Naive B cell (primary cell): Measurements from ENCODE around the gene OPA3. TPM values are rescaled to one million over a fixed set of nuclear protein-coding genes. Genes with fewer than 3 reads are reported as not detected.

Experiments
- ATAC-seq, 2 donors: fragments of 150-1000 bp; cut with Tn5 transposase; 2 replicates each; pipeline ENCODE4 v1.10.0; 2021; ENCODE audit warnings: low read depth in 2 of 2, mild to moderate bottlenecking in 2 of 2, moderate library complexity in 2 of 2
- DNase-seq: peaks from one replicate; pipeline ENCODE4 v3.0.0; 2022
- H3K27ac Mint-ChIP-seq, 6 donors: one replicate each; pipeline ENCODE4 v1.8.0; 2020 to 2022; ENCODE audit warnings: mild to moderate bottlenecking in 6 of 6, mixed read lengths in 6 of 6, moderate library complexity in 5 of 6, inconsistent platforms in 2 of 6
- H3K27me3 Mint-ChIP-seq, 3 donors: one replicate each; pipeline ENCODE4 v1.8.0; 2021 to 2022; ENCODE audit warnings: mixed read lengths in 3 of 3, mild to moderate bottlenecking in 1 of 3
- H3K36me3 Mint-ChIP-seq, 2 donors: one replicate each; pipeline ENCODE4 v1.8.0; 2020 to 2022; ENCODE audit warnings: mixed read lengths in 2 of 2, inconsistent platforms in 1 of 2, mild to moderate bottlenecking in 1 of 2
- H3K4me1 Mint-ChIP-seq, 3 donors: one replicate each; pipeline ENCODE4 v1.8.0; 2020 to 2022; ENCODE audit warnings: mixed read lengths in 3 of 3, inconsistent platforms in 1 of 3, mild to moderate bottlenecking in 1 of 3, moderate library complexity in 1 of 3
- H3K4me3 Mint-ChIP-seq, 8 donors: one replicate each; pipeline ENCODE4 v1.8.0; 2020 to 2022; ENCODE audit warnings: mild to moderate bottlenecking in 8 of 8, mixed read lengths in 8 of 8, moderate library complexity in 8 of 8, inconsistent platforms in 2 of 8
- H3K9me3 Mint-ChIP-seq, 7 donors: one replicate each; pipeline ENCODE4 v1.8.0; 2020 to 2022; ENCODE audit warnings: mixed read lengths in 7 of 7, mild to moderate bottlenecking in 5 of 7, inconsistent platforms in 2 of 7, moderate library complexity in 1 of 7
- polyA plus RNA-seq, 6 donors: library from polyadenylated mRNA; unstranded; fragments of 300-500 nt; fragmentation: Illumina TruSeq; gene quantifications; one replicate each; pipeline ENCODE4 v1.2.3, GENCODE V29; 2021; ENCODE audit warnings: low read depth in 6 of 6

The OPA3 gene
- polyA plus RNA-seq, 6 donors from 2014 or later: 5.0 to 14.4 (median 7.8) TPM; not detected in 1

GRCh38 chr19:45591638-45592005 lies 7.0 kb upstream of the OPA3 start:
- no peak for DNase-seq
- Mint-ChIP-seq H3K36me3 (no peaks in the 10 kb centered on the region), H3K4me3 (peak overlapping the region in 1 of 8 donors; percentile 58), H3K27me3 (peaks cover 29 to 58% (median 58%) of the 10 kb centered on the region in 3 donors), H3K27ac (no peak overlapping the region), H3K9me3 (peaks cover 0 to 3% (median 0%) of the 10 kb centered on the region in 7 donors), H3K4me1 (peaks cover 0 to 7% (median 4%) of the 10 kb centered on the region in 3 donors)
- no peak for ATAC-seq

- DNase-seq (no peak), ATAC-seq (peak in 1 of 2 donors; percentile 30)
- no peaks in the 10 kb centered on the region for H3K36me3 Mint-ChIP-seq
- peaks cover 24 to 53% (median 53%) of the 10 kb centered on the region in 3 donors for H3K27me3 Mint-ChIP-seq
- peaks cover 0 to 7% (median 4%) of the 10 kb centered on the region in 3 donors for H3K4me1 Mint-ChIP-seq
- peaks cover 0 to 3% (median 0%) of the 10 kb centered on the region in 7 donors for H3K9me3 Mint-ChIP-seq
- H3K27ac Mint-ChIP-seq: peak overlapping the region in 1 of 6 donors; percentile 83
- no peak overlapping the region for H3K4me3 Mint-ChIP-seq
Measured at GRCh38 chr19:45591004-45591637, 6.5 kb upstream of the OPA3 start.

GRCh38 chr19:45590300-45591003 lies 5.8 kb upstream of the OPA3 start:
- Mint-ChIP-seq H3K4me1 (peaks cover 0 to 8% (median 4%) of the 10 kb centered on the region in 3 donors), H3K27ac (peak overlapping the region in 2 of 6 donors; percentile 2 to 76), H3K9me3 (peaks cover 0 to 3% (median 0%) of the 10 kb centered on the region in 7 donors), H3K27me3 (peaks cover 24 to 46% (median 46%) of the 10 kb centered on the region in 3 donors), H3K4me3 (no peak overlapping the region), H3K36me3 (no peaks in the 10 kb centered on the region)
- no peak for DNase-seq
- ATAC-seq: no peak

- ATAC-seq (no peak), DNase-seq (no peak)
- no peaks in the 10 kb centered on the region for H3K36me3 Mint-ChIP-seq
- H3K4me1 Mint-ChIP-seq: peaks cover 0 to 14% (median 4%) of the 10 kb centered on the region in 3 donors
- H3K4me3 Mint-ChIP-seq: peak overlapping the region in 1 of 8 donors; percentile 63
- peaks cover 0 to 3% (median 0%) of the 10 kb centered on the region in 7 donors for H3K9me3 Mint-ChIP-seq
- H3K27ac Mint-ChIP-seq: peak overlapping the region in 2 of 6 donors; percentile 15 to 77
- peaks cover 24 to 43% (median 43%) of the 10 kb centered on the region in 3 donors for H3K27me3 Mint-ChIP-seq
Measured at GRCh38 chr19:45589768-45590167, 5.2 kb upstream of the OPA3 start.

- Mint-ChIP-seq H3K4me1 (peaks cover 8 to 27% (median 12%) of the 10 kb centered on the region in 3 donors), H3K27me3 (peaks cover 24 to 43% (median 43%) of the 10 kb centered on the region in 3 donors), H3K36me3 (no peaks in the 10 kb centered on the region), H3K9me3 (peaks cover 0 to 3% (median 0%) of the 10 kb centered on the region in 7 donors), H3K27ac (peak overlapping the region in 2 of 6 donors; percentile 49 to 56), H3K4me3 (peak overlapping the region in 1 of 8 donors; percentile 6)
- no peak for ATAC-seq
- no peak for DNase-seq
Measured at GRCh38 chr19:45587873-45588272, 3.3 kb upstream of the OPA3 start.

GRCh38 chr19:45585158-45585577 lies 566 bp upstream of the OPA3 start:
- Mint-ChIP-seq H3K36me3 (no peaks in the 10 kb centered on the region), H3K27me3 (peaks cover 8 to 17% (median 17%) of the 10 kb centered on the region in 3 donors), H3K4me1 (peaks cover 10 to 33% (median 20%) of the 10 kb centered on the region in 3 donors), H3K9me3 (peaks cover 0 to 2% (median 0%) of the 10 kb centered on the region in 7 donors), H3K27ac (peak overlapping the region; percentile 96 to 100 (median 100)), H3K4me3 (peak overlapping the region; percentile 84 to 99 (median 96))
- ATAC-seq (no peak), DNase-seq (no peak)

GRCh38 chr19:45581576-45581975 lies 3.0 kb downstream of the OPA3 start:
- H3K36me3 Mint-ChIP-seq: no peaks in the 10 kb centered on the region

GRCh38 chr19:45578861-45579260 lies 5.7 kb downstream of the OPA3 start:
- DNase-seq (no peak), ATAC-seq (no peak)
- Mint-ChIP-seq H3K27ac (peak overlapping the region in 2 of 6 donors; percentile 22 to 73), H3K27me3 (no peaks in the 10 kb centered on the region), H3K4me1 (peaks cover 9 to 25% (median 17%) of the 10 kb centered on the region in 3 donors), H3K9me3 (peaks cover 0 to 2% (median 0%) of the 10 kb centered on the region in 7 donors), H3K36me3 (no peaks in the 10 kb centered on the region), H3K4me3 (no peak overlapping the region)

More at GRCh38 chr19:45581576-45581975, 3.0 kb downstream of the OPA3 start:
- Mint-ChIP-seq H3K27ac (peak overlapping the region in 2 of 6 donors; percentile 66 to 92), H3K9me3 (peaks cover 0 to 2% (median 0%) of the 10 kb centered on the region in 7 donors), H3K27me3 (no peaks in the 10 kb centered on the region), H3K4me1 (peaks cover 12 to 37% (median 20%) of the 10 kb centered on the region in 3 donors), H3K4me3 (peak overlapping the region in 5 of 8 donors; percentile 20 to 77 (median 44))
- ATAC-seq: no peak
- no peak for DNase-seq

GRCh38 chr19:45577111-45577905 lies 7.3 kb downstream of the OPA3 start:
- Mint-ChIP-seq H3K27ac (peak overlapping the region in 3 of 6 donors; percentile 18 to 71 (median 21)), H3K36me3 (no peaks in the 10 kb centered on the region), H3K4me3 (no peak overlapping the region), H3K27me3 (no peaks in the 10 kb centered on the region), H3K9me3 (peaks cover 0 to 2% (median 0%) of the 10 kb centered on the region in 7 donors), H3K4me1 (peaks cover 7 to 12% (median 7%) of the 10 kb centered on the region in 3 donors)
- DNase-seq (no peak), ATAC-seq (no peak)

GRCh38 chr19:45576682-45577081 lies 7.9 kb downstream of the OPA3 start:
- H3K4me3 Mint-ChIP-seq: no peak overlapping the region
- no peaks in the 10 kb centered on the region for H3K27me3 Mint-ChIP-seq
- no peaks in the 10 kb centered on the region for H3K9me3 Mint-ChIP-seq
- no peak for ATAC-seq
- peaks cover 4 to 8% (median 7%) of the 10 kb centered on the region in 3 donors for H3K4me1 Mint-ChIP-seq
- no peak overlapping the region for H3K27ac Mint-ChIP-seq
- no peaks in the 10 kb centered on the region for H3K36me3 Mint-ChIP-seq
- no peak for DNase-seq

- ATAC-seq (no peak), DNase-seq (no peak)
- H3K4me3 Mint-ChIP-seq: no peak overlapping the region
- peaks cover 0 to 1% (median 0%) of the 10 kb centered on the region in 7 donors for H3K9me3 Mint-ChIP-seq
- peaks cover 0 to 7% (median 4%) of the 10 kb centered on the region in 3 donors for H3K4me1 Mint-ChIP-seq
- H3K27ac Mint-ChIP-seq: no peak overlapping the region
- H3K27me3 Mint-ChIP-seq: no peaks in the 10 kb centered on the region
- no peaks in the 10 kb centered on the region for H3K36me3 Mint-ChIP-seq
Measured at GRCh38 chr19:45575216-45575615, 9.4 kb downstream of the OPA3 start.

- no peak overlapping the region for H3K27ac Mint-ChIP-seq
- peaks cover 0 to 1% (median 0%) of the 10 kb centered on the region in 7 donors for H3K9me3 Mint-ChIP-seq
- DNase-seq (no peak), ATAC-seq (no peak)
- no peaks in the 10 kb centered on the region for H3K36me3 Mint-ChIP-seq
- H3K4me1 Mint-ChIP-seq: peaks cover 5 to 13% (median 6%) of the 10 kb centered on the region in 3 donors
- H3K4me3 Mint-ChIP-seq: no peak overlapping the region
- H3K27me3 Mint-ChIP-seq: no peaks in the 10 kb centered on the region
Measured at GRCh38 chr19:45574526-45574925, 10.1 kb downstream of the OPA3 start.
